ENCODE data around the gene GPR156. TPM values are rescaled to one million over a fixed set of nuclear protein-coding genes. Genes with fewer than 3 reads are reported as not detected.

GPR156 gene
- total RNA-seq, 1 experiment from 2014 or later: not detected

Other genes starting within 250 kb of the GPR156 start
- gene GSK3B, start 190.8 kb downstream of the GPR156 start, total RNA-seq (2014; rRNA removed; shearing (Covaris generic); ENCODE audit: low replicate concordance): 31.7 and 44.7 TPM in 2 replicates
- 11.4 and 13.6 TPM in 2 replicates for gene LRRC58, start 64.1 kb upstream of the GPR156 start, total RNA-seq (2014; rRNA removed; shearing (Covaris generic); ENCODE audit: low replicate concordance)
- gene FSTL1, start 165.8 kb upstream of the GPR156 start, total RNA-seq (2014; rRNA removed; shearing (Covaris generic); ENCODE audit: low replicate concordance): 6.6 and 8.0 TPM in 2 replicates

Measured in Caki2 (cell line).